ENCODE results near the gene ITIH4. TPM values are rescaled to one million over a fixed set of nuclear protein-coding genes. Genes with fewer than 3 reads are reported as not detected.

The ITIH4 gene
- total RNA-seq, 6 donors from 2014 or later, result 9.9 to 102 (median 21.8) TPM

- DNase-seq (no peak), ATAC-seq (ENCODE audit: low FRiP score in 2 of 2) (no peak)
- no peak for TF ChIP-seq POLR2A (IDR thresholded peaks at IDR 0.05)
- no peak for TF ChIP-seq EP300 (IDR thresholded peaks at IDR 0.05)
- no peak for TF ChIP-seq POLR2AphosphoS5 (IDR thresholded peaks at IDR 0.05)
- TF ChIP-seq CTCF (IDR thresholded peaks at IDR 0.05), result no peak
Observed at GRCh38 chr3:52847241-52847640, 16.8 kb upstream of the ITIH4 start.

DNA sequence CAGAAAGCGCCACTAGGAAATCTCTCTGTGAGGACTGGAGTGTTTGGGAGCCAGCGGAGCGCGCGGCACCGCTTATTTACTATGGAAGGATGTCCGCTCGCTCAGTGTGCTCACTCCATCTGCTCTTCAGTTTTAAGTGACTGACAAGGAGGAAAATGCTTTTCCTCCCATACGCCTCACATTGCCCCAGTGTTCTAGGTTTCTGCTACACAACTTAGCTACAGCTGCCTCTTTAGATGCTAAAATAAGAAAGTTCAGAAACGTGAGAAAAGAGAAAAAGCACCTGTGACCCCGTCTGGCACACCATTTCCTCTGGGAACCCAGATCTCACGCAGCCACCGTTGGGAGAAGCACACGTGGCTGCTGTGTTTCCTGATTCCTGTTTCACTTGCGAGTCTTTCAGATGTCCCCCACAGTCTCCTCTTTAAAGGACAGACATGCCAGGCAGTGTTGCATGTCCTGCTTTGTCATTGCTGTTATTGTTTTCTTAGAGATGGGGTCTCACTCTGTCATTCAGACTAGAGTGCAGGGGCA is 16.0 kb upstream of the ITIH4 start:
- H3K9me3 ChIP-seq, result no peaks in the 10 kb centered on the region
- TF ChIP-seq CTCF (IDR thresholded peaks at IDR 0.05), result no peak
- TF ChIP-seq EP300 (IDR thresholded peaks at IDR 0.05), result no peak
- no peak for TF ChIP-seq POLR2A (IDR thresholded peaks at IDR 0.05)
- TF ChIP-seq POLR2AphosphoS5 (IDR thresholded peaks at IDR 0.05), result no peak
- peak overlapping the region in 3 of 4 donors; percentile 72 to 80 (median 74) for H3K27ac ChIP-seq
- WGBS, 2 donors, result 62 to 83% methylated on average over 15 of the region's 15 CpGs
- no peak for ATAC-seq (ENCODE audit: low FRiP score in 2 of 2)
- no peak for DNase-seq
- peaks cover 6 to 62% (median 36%) of the 10 kb centered on the region in 4 donors for H3K36me3 ChIP-seq
- peaks cover 20 to 33% (median 28%) of the 10 kb centered on the region in 4 donors for H3K4me1 ChIP-seq
- no peak overlapping the region for H3K4me3 ChIP-seq
- H3K27me3 ChIP-seq, result no peaks in the 10 kb centered on the region

More at GRCh38 chr3:52847241-52847640, 16.8 kb upstream of the ITIH4 start:
- H3K36me3 ChIP-seq, result peaks cover 6 to 62% (median 33%) of the 10 kb centered on the region in 4 donors
- no peaks in the 10 kb centered on the region for H3K27me3 ChIP-seq
- peaks cover 23 to 37% (median 28%) of the 10 kb centered on the region in 4 donors for H3K4me1 ChIP-seq
- no peak overlapping the region for H3K4me3 ChIP-seq
- H3K9me3 ChIP-seq, result no peaks in the 10 kb centered on the region
- peak overlapping the region in 1 of 4 donors; percentile 80 for H3K27ac ChIP-seq
- WGBS, 2 donors, result 92 to 100% methylated on average over 6 of the region's 6 CpGs

- ATAC-seq (ENCODE audit: low FRiP score in 2 of 2), result peak in 1 of 2 donors; percentile 32
Observed at GRCh38 chr3:52845691-52846431, 15.4 kb upstream of the ITIH4 start.

DNA sequence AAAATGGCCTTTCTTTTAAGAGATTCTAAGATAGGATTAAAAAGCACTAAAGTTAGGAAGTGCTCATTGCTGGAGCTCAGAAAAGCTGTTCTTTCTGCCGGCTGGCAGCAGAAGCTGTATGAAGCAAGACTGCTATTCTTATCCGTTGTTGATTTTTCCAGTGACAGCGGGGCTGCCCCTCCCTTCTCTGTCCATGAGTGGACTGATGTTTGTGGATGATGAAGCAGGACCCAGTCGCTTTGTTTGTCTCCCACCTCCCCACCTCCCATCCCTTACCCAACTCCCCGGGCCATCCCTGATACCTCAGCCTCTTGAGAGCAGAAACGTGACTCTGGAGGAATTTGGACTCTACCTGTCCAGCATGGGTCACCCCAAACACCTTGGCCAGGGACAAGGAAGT is 14.7 kb upstream of the ITIH4 start:
- TF ChIP-seq POLR2A (IDR thresholded peaks at IDR 0.05) (no peak), POLR2AphosphoS5 (IDR thresholded peaks at IDR 0.05) (peak in 1 of 2 donors; percentile 33), EP300 (IDR thresholded peaks at IDR 0.05) (no peak), CTCF (IDR thresholded peaks at IDR 0.05) (no peak)
- DNase-seq (peak in 1 of 2 donors; percentile 61), ATAC-seq (ENCODE audit: low FRiP score in 2 of 2) (peak; percentile 20 to 51)
- no peak overlapping the region for H3K4me3 ChIP-seq
- H3K4me1 ChIP-seq, result peaks cover 20 to 33% (median 28%) of the 10 kb centered on the region in 4 donors
- peak overlapping the region in 3 of 4 donors; percentile 72 to 80 (median 74) for H3K27ac ChIP-seq
- peaks cover 6 to 63% (median 40%) of the 10 kb centered on the region in 4 donors for H3K36me3 ChIP-seq
- WGBS, 2 donors, result 26% methylated on average over 6 of the region's 6 CpGs
- no peaks in the 10 kb centered on the region for H3K27me3 ChIP-seq
- no peaks in the 10 kb centered on the region for H3K9me3 ChIP-seq

More at GRCh38 chr3:52845691-52846431, 15.4 kb upstream of the ITIH4 start:
- H3K4me1 ChIP-seq, result peaks cover 20 to 33% (median 28%) of the 10 kb centered on the region in 4 donors
- WGBS, 2 donors, result 63 to 73% methylated on average over 6 to 7 of the region's 7 CpGs
- H3K27ac ChIP-seq, result peak overlapping the region in 3 of 4 donors; percentile 72 to 80 (median 74)
- peaks cover 6 to 62% (median 40%) of the 10 kb centered on the region in 4 donors for H3K36me3 ChIP-seq
- no peak overlapping the region for H3K4me3 ChIP-seq
- H3K27me3 ChIP-seq, result no peaks in the 10 kb centered on the region
- no peak for DNase-seq
- TF ChIP-seq POLR2A (IDR thresholded peaks at IDR 0.05), result no peak
- peak in 3 of 6 experiments; percentile 19 to 43 (median 33) for TF ChIP-seq CTCF (IDR thresholded peaks at IDR 0.05)
- H3K9me3 ChIP-seq, result no peaks in the 10 kb centered on the region

Data from upper lobe of left lung (tissue), 6 donors.